ENCODE measurements around the gene CRYBG1.

Gene CRYBG1

GRCh38 chr6:106568530-106568929 lies 208.0 kb downstream of the CRYBG1 start:
- DNase-seq (ENCODE audit: insufficient read length, low spot score) (no peak), FAIRE-seq (no peak)
- TF ChIP-seq CTCF (IDR thresholded peaks at IDR 0.05; ENCODE audit: insufficient read depth, missing control alignments), result no peak

- TF ChIP-seq CTCF (IDR thresholded peaks at IDR 0.05; ENCODE audit: insufficient read depth, missing control alignments), result no peak
- no peak for FAIRE-seq
Measured at GRCh38 chr6:106569428-106569827, 208.9 kb downstream of the CRYBG1 start.

GRCh38 chr6:106572436-106572835 lies 211.9 kb downstream of the CRYBG1 start:
- FAIRE-seq (no peak), DNase-seq (ENCODE audit: insufficient read length, low spot score) (no peak)

More at GRCh38 chr6:106569428-106569827, 208.9 kb downstream of the CRYBG1 start:
- no peak for DNase-seq (ENCODE audit: insufficient read length, low spot score)

GRCh38 chr6:106572875-106573585 lies 212.5 kb downstream of the CRYBG1 start:
- no peak for TF ChIP-seq CTCF (IDR thresholded peaks at IDR 0.05; ENCODE audit: insufficient read depth, missing control alignments)
- DNase-seq (ENCODE audit: insufficient read length, low spot score), result no peak
- no peak for FAIRE-seq

More at GRCh38 chr6:106572436-106572835, 211.9 kb downstream of the CRYBG1 start:
- no peak for TF ChIP-seq CTCF (IDR thresholded peaks at IDR 0.05; ENCODE audit: insufficient read depth, missing control alignments)

GRCh38 chr6:106574741-106575458 lies 214.4 kb downstream of the CRYBG1 start:
- no peak for TF ChIP-seq CTCF (IDR thresholded peaks at IDR 0.05; ENCODE audit: insufficient read depth, missing control alignments)
- FAIRE-seq (no peak), DNase-seq (ENCODE audit: insufficient read length, low spot score) (no peak)

- DNase-seq (ENCODE audit: insufficient read length, low spot score), result no peak
- FAIRE-seq, result no peak
- no peak for TF ChIP-seq CTCF (IDR thresholded peaks at IDR 0.05; ENCODE audit: insufficient read depth, missing control alignments)
Measured at GRCh38 chr6:106579281-106579680, 218.8 kb downstream of the CRYBG1 start.

- DNase-seq (ENCODE audit: insufficient read length, low spot score) (no peak), FAIRE-seq (no peak)
- TF ChIP-seq CTCF (IDR thresholded peaks at IDR 0.05; ENCODE audit: insufficient read depth, missing control alignments), result no peak
Measured at GRCh38 chr6:106581468-106581867, 221.0 kb downstream of the CRYBG1 start.
